Uterus (tissue), 2 donors: Measurements from ENCODE around the gene GALNT6.

Experiments
- CTCF ChIP-seq, 4 experiments: fragments of 200-600 bp in 2 of 4; fragments of 450-650 bp in 2 of 4; sonication (generic) in 2 of 4; IDR thresholded peaks; one replicate each; pipeline ENCODE4 v1.5.1; 2016 to 2019; ENCODE audit warnings: antibody characterized with exemption in 4 of 4, mild to moderate bottlenecking in 2 of 4, moderate library complexity in 1 of 4
- POLR2A ChIP-seq, 2 donors: fragments of 450-650 bp; IDR thresholded peaks; one replicate each; pipeline ENCODE4 v1.6.1; 2016; ENCODE audit warnings: antibody characterized with exemption in 2 of 2, mild to moderate bottlenecking in 1 of 2, moderate library complexity in 1 of 2

GRCh38 chr12:51362307-51362706 lies 28.9 kb downstream of the GALNT6 start:
- no peak for TF ChIP-seq CTCF (IDR thresholded peaks at IDR 0.05)
- TF ChIP-seq POLR2A (IDR thresholded peaks at IDR 0.05), result no peak
